Neural progenitor cell (in vitro differentiated cells): ENCODE results near the gene STEAP3. TPM values are rescaled to one million over a fixed set of nuclear protein-coding genes. Genes with fewer than 3 reads are reported as not detected.

Source experiments
- DNase-seq: peaks from one replicate; pipeline ENCODE4 v3.0.0-alpha.2; 2016; ENCODE audit warnings: low spot score
- H2AFZ ChIP-seq: fragments of 200-600 bp; sonication (generic); replicated peaks from 2 replicates; pipeline ENCODE4 v1.6.1; 2016; ENCODE audit warnings: antibody characterized with exemption
- H3F3A ChIP-seq: fragments of 200-600 bp; sonication (generic); 2 replicates; pipeline ENCODE4 v1.6.1; 2016; ENCODE audit warnings: antibody characterized with exemption, low read depth
- H3K27ac ChIP-seq: fragments of 200-600 bp; sonication (generic); 2 replicates; pipeline ENCODE4 v1.5.1; 2016; ENCODE audit warnings: mild to moderate bottlenecking
- H3K27me3 ChIP-seq: fragments of 200-600 bp; sonication (generic); 2 replicates; pipeline ENCODE4 v1.6.1; 2016; ENCODE audit warnings: mild to moderate bottlenecking, moderate library complexity
- H3K36me3 ChIP-seq: fragments of 200-600 bp; sonication (generic); 2 replicates; pipeline ENCODE4 v1.5.1; 2016
- H3K4me1 ChIP-seq: fragments of 200-600 bp; sonication (generic); 2 replicates; pipeline ENCODE4 v1.6.1; 2016; ENCODE audit warnings: mixed run types
- H3K4me2 ChIP-seq: fragments of 200-600 bp; sonication (generic); 2 replicates; pipeline ENCODE4 v1.6.1; 2016
- H3K4me3 ChIP-seq: fragments of 200-600 bp; sonication (generic); 2 replicates; pipeline ENCODE4 v1.5.1; 2016
- H3K79me2 ChIP-seq: fragments of 200-600 bp; sonication (generic); 2 replicates; pipeline ENCODE4 v1.6.1; 2016; ENCODE audit warnings: low read depth
- H3K9ac ChIP-seq: fragments of 200-600 bp; sonication (generic); 2 replicates; pipeline ENCODE4 v1.6.1; 2016
- H3K9me3 ChIP-seq: fragments of 200-600 bp; sonication (generic); 2 replicates; pipeline ENCODE4 v1.5.1; 2016; ENCODE audit warnings: low read depth
- H4K20me1 ChIP-seq: fragments of 200-600 bp; sonication (generic); 2 replicates; pipeline ENCODE4 v1.6.1; 2016; ENCODE audit warnings: low read depth
- H3K27ac Mint-ChIP-seq: 3 replicates; pipeline ENCODE4 v1.8.0; 2021; ENCODE audit warnings: mixed read lengths
- H3K27me3 Mint-ChIP-seq: 2 replicates; pipeline ENCODE4 v1.8.0; 2022; ENCODE audit warnings: low read depth, mild to moderate bottlenecking, inconsistent platforms, moderate library complexity, mixed read lengths; ENCODE audit not compliant: insufficient read depth
- H3K36me3 Mint-ChIP-seq: 3 replicates; pipeline ENCODE4 v1.8.0; 2021; ENCODE audit warnings: mixed read lengths
- H3K4me1 Mint-ChIP-seq: 3 replicates; pipeline ENCODE4 v1.8.0; 2021; ENCODE audit warnings: mixed read lengths
- H3K4me3 Mint-ChIP-seq: 3 replicates; pipeline ENCODE4 v1.8.0; 2021; ENCODE audit warnings: mild to moderate bottlenecking, moderate library complexity, mixed read lengths
- H3K9me3 Mint-ChIP-seq: 3 replicates; pipeline ENCODE4 v1.8.0; 2020; ENCODE audit warnings: mixed read lengths
- EZH2 ChIP-seq: fragments of 200-600 bp; sonication (generic); IDR thresholded peaks from 2 replicates; pipeline ENCODE4 v1.6.1; 2017; ENCODE audit warnings: antibody characterized with exemption, mild to moderate bottlenecking, moderate library complexity
- EZH2phosphoT487 ChIP-seq: fragments of 200-600 bp; sonication (generic); IDR thresholded peaks from 2 replicates; pipeline ENCODE4 v1.6.1; 2017; ENCODE audit warnings: antibody characterized with exemption
- total RNA-seq: library from RNA; depleted of rRNA; stranded (reverse); fragments of >200 nt; gene quantifications from 2 replicates; pipeline ENCODE4 v1.2.3, GENCODE V29; 2015; ENCODE audit warnings: low replicate concordance
- TF ChIP-seq, protein P1 (sequence below): fragments of 200-600 bp; sonication (generic); IDR thresholded peaks from 2 replicates; pipeline ENCODE4 v1.5.1; 2017; ENCODE audit warnings: antibody characterized with exemption, mild to moderate bottlenecking

The STEAP3 gene
- total RNA-seq, 1 donor from 2014 or later, result 0.30 TPM

GRCh38 chr2:119304847-119305246 is 81.2 kb downstream of the STEAP3 start:
- H3K9ac ChIP-seq, result no peak overlapping the region
- peaks cover 26% of the 10 kb centered on the region for H3K4me1 ChIP-seq
- H4K20me1 ChIP-seq, result peaks cover 3% of the 10 kb centered on the region
- no peaks in the 10 kb centered on the region for H3K79me2 ChIP-seq
- H3K4me2 ChIP-seq, result no peak overlapping the region
- no peaks in the 10 kb centered on the region for H3K27me3 ChIP-seq
- H2AFZ ChIP-seq, result no peak overlapping the region
- no peak for DNase-seq
- no peak overlapping the region for H3K4me3 Mint-ChIP-seq
- H3F3A ChIP-seq, result peaks cover 11% of the 10 kb centered on the region
- peaks cover 9% of the 10 kb centered on the region for H3K4me1 Mint-ChIP-seq
- no peaks in the 10 kb centered on the region for H3K36me3 Mint-ChIP-seq
- H3K27ac ChIP-seq, result no peak overlapping the region
- no peaks in the 10 kb centered on the region for H3K27me3 Mint-ChIP-seq
- no peaks in the 10 kb centered on the region for H3K9me3 ChIP-seq
- no peak overlapping the region for H3K4me3 ChIP-seq
- no peaks in the 10 kb centered on the region for H3K9me3 Mint-ChIP-seq
- TF ChIP-seq EZH2, result no peak
- TF ChIP-seq, protein P1, sequence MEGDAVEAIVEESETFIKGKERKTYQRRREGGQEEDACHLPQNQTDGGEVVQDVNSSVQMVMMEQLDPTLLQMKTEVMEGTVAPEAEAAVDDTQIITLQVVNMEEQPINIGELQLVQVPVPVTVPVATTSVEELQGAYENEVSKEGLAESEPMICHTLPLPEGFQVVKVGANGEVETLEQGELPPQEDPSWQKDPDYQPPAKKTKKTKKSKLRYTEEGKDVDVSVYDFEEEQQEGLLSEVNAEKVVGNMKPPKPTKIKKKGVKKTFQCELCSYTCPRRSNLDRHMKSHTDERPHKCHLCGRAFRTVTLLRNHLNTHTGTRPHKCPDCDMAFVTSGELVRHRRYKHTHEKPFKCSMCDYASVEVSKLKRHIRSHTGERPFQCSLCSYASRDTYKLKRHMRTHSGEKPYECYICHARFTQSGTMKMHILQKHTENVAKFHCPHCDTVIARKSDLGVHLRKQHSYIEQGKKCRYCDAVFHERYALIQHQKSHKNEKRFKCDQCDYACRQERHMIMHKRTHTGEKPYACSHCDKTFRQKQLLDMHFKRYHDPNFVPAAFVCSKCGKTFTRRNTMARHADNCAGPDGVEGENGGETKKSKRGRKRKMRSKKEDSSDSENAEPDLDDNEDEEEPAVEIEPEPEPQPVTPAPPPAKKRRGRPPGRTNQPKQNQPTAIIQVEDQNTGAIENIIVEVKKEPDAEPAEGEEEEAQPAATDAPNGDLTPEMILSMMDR, result no peak
- TF ChIP-seq EZH2phosphoT487, result no peak
- no peaks in the 10 kb centered on the region for H3K36me3 ChIP-seq
- no peak overlapping the region for H3K27ac Mint-ChIP-seq

DNA sequence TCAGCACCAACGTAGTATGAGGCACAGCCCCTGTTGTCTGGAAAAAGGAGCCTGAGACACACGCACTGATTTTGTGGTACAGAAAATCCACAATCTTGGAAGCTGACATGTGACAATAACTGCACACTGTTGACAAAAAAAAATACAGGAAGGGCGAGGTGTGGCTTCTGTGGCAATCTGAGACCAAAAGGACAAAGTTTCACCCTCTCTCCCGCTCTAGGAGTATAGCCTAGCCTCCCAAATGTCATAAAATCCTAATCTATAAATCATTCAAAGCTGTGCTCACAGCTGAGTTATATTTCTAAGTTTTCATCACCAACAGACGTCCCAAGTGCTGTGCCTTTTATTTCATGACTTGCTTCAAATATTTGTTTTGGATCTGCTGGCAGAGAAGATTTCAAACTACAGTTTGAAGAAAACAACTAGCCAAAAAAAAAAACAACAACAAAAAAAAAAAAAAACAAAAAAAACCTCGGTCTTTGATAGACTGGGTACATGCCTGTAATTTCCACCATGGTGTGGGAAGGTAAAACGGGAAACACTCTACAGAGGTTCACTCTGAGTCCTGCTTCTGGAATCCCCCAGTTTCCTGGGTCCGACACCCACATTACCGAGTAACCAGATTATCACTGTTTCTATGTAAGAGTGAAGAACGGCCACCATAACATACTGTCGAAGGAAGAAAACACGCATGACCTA is 82.0 kb downstream of the STEAP3 start:
- TF ChIP-seq EZH2, result no peak
- TF ChIP-seq, protein P1, result no peak
- TF ChIP-seq EZH2phosphoT487, result no peak
- Mint-ChIP-seq H3K4me1 (peaks cover 9% of the 10 kb centered on the region), H3K4me3 (no peak overlapping the region), H3K9me3 (no peaks in the 10 kb centered on the region), H3K27me3 (no peaks in the 10 kb centered on the region), H3K36me3 (no peaks in the 10 kb centered on the region), H3K27ac (no peak overlapping the region)
- peaks cover 3% of the 10 kb centered on the region for H4K20me1 ChIP-seq
- H3K9me3 ChIP-seq, result no peaks in the 10 kb centered on the region
- H3K4me2 ChIP-seq, result no peak overlapping the region
- no peak overlapping the region for H2AFZ ChIP-seq
- H3K36me3 ChIP-seq, result no peaks in the 10 kb centered on the region
- H3K4me1 ChIP-seq, result peaks cover 26% of the 10 kb centered on the region
- H3K9ac ChIP-seq, result no peak overlapping the region
- DNase-seq, result no peak
- peaks cover 10% of the 10 kb centered on the region for H3F3A ChIP-seq
- no peak overlapping the region for H3K4me3 ChIP-seq
- H3K27me3 ChIP-seq, result no peaks in the 10 kb centered on the region
- no peaks in the 10 kb centered on the region for H3K79me2 ChIP-seq
- H3K27ac ChIP-seq, result no peak overlapping the region

DNA sequence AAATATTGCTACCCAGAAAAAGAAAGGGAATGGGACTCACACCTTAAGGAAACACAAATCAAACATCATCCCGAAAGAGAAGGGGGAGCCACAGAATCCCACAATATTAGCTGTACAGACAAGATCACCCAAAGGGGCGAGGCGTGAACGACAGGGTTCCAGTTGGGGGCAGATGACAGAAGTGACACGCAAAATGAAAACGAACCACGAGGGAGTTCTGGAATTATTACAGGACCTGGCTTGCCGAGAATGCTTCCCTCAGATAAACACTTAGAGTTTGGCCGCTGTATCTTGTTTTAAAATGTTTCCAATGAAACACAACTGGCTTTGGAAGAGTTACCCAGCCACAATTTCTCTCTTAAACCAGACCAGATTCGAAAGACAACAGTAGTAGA is 82.6 kb downstream of the STEAP3 start:
- Histone ChIP-seq H3K27ac (no peak overlapping the region), H3K27me3 (no peaks in the 10 kb centered on the region), H3K9ac (no peak overlapping the region), H3K79me2 (no peaks in the 10 kb centered on the region), H3K36me3 (no peaks in the 10 kb centered on the region), H3K9me3 (no peaks in the 10 kb centered on the region), H3K4me2 (no peak overlapping the region), H2AFZ (no peak overlapping the region), H3K4me1 (peaks cover 22% of the 10 kb centered on the region), H3K4me3 (no peak overlapping the region), H3F3A (peaks cover 4% of the 10 kb centered on the region), H4K20me1 (peaks cover 3% of the 10 kb centered on the region)
- TF ChIP-seq, protein P1, result no peak
- no peak for TF ChIP-seq EZH2phosphoT487
- no peak for TF ChIP-seq EZH2
- no peaks in the 10 kb centered on the region for H3K36me3 Mint-ChIP-seq
- no peak for DNase-seq
- H3K9me3 Mint-ChIP-seq, result no peaks in the 10 kb centered on the region
- H3K4me1 Mint-ChIP-seq, result peaks cover 9% of the 10 kb centered on the region
- H3K27ac Mint-ChIP-seq, result no peak overlapping the region
- no peaks in the 10 kb centered on the region for H3K27me3 Mint-ChIP-seq
- H3K4me3 Mint-ChIP-seq, result no peak overlapping the region
